HuH-7.5 (cell line): ENCODE data around the gene UVRAG.

Experiments
- DNase-seq: peaks from one replicate; pipeline ENCODE4 v3.0.0; 2011; ENCODE audit warnings: low spot score

The UVRAG gene

DNA sequence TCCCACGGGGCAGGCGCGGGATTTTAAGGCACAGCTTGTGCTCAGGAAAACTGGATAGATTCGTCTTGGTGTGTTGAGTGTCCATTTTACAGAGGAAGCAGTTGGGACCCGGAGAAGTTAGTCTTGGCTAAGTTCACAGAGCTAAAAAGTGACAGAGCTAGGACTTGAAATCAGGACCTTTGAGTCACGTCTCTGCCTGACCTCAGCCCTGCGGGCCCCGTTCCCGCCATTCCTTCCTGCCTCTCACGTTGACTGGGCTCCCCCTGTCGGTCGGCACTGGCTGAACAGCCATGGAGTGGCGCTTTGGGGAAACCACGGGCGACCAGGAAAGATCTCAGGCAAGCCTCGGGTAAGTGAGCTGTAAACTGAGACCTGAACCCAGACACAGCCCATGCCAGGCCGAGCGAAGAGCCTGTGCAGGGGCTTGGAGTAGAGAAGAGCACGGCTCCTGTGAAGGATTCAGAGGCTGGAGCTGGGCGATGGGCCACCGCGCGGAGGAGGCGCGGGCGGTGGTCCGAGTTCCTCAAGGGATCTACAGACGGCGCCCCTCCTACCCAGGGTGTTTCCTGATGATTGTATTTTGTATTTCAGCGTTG is 337.2 kb downstream of the UVRAG start:
- peak; percentile 89 for DNase-seq

DNA sequence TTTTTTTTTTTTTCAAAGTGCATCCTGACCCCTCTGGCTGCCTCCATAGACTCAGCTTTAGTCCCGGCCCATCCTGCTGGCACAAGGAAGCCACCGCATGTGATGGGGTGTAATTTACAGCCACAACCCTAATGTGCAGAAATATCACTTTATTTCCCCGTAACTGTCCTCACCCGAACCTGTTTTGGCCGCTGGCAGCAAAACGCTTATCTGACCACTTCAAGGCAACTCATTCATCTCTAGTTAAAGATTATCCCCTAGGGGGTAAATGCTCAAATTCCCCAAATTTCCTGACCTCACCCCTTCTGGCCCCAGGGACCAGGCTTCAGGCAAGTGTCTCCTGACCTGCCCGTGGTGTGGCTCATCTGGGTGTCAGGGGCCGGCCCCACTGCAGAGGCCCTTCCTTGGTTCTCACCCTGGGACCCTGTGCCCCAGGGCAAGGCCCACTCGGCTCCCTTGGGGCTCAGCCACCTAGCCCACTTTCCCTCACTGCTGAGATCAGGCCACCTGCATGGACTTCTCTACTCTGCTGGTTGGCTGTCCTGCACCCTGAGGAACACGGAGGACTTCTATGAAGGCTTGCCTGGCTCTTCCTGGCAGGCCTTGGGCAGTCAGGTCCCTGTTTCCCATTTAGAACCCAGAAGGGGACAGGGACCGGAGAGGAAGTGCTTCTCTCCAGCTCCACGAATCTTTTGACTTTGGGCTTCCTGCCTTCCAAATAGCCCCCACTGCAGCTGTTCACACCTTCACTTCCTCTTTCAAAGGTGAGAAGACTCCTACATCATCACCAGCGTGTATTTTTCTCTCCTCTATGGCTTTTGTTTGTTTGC is 337.9 kb downstream of the UVRAG start:
- no peak for DNase-seq

DNA sequence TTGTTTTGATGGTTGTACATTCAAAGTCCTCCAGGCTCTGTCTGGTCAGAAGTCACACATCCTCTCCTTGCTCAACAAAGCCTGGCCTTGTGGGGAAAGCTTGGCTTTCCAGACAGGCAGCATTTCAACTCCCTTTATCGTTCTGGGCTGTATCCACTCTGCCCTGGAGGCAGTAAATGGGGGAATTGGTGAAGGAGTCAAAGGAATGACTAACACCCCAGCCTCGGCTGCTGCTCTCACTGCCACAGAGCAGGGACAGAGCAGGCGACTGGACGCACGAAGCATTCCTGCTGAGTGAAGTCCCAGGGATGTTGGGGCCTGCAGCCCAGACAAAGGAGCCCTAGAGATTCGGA is 338.5 kb downstream of the UVRAG start:
- DNase-seq = no peak

DNA sequence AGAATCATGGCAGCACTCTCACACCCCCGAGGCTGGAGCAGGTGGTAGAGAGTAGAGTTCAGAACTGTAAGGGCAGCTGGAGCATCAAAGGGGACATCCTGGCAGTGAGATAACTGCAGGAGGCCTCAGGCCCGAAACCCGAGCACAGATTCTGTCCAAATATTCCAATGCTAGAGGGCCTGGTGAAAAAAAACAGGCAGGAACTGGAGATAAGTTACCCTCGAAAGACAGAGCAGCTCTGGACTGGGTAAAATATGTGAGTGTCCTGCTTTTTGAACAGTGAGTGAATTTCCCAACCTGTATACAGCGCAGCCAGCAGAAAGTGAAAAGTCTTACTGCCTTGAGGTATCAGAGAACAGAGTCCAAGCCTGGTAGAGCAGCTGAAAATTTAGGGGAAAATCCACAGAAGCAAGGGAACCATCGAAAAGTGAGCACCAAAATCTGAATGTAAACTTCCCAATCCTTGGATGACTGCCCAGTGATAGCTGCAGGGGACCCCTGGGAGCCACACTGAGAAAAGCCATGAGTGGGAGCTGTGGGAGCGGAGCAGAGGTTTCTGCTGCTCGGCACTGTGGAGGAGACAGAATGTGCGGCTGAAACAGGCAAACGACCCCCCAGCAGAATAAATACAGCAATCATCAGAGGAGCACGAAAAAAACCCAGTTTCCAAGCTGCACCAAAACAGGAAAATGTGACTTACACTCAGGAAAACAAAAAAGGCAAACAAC is 340.7 kb downstream of the UVRAG start:
- DNase-seq = no peak

DNA sequence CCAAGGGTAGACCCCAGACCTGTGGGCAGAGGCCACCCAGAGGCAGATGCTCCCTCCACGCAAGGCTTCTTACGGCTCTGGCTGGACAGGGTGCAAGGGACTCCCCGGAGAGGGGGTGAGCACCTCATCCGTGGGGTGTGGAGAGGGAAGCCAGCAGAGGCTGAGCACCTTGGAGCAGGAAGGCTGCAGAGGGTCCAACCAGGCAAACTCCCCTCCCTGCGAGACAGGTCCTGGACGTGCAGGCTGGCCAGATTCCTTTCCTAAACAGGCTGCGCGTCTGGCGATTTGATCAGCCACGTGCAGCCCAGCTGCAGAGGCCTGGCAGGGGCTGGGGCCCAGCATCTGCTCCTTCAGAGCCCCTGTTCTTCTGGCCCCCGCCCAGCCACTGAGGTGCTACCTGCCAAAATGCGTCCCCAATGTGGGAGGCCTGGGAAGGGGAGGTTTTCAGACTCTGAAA is 342.0 kb downstream of the UVRAG start:
- DNase-seq = peak; percentile 6

DNA sequence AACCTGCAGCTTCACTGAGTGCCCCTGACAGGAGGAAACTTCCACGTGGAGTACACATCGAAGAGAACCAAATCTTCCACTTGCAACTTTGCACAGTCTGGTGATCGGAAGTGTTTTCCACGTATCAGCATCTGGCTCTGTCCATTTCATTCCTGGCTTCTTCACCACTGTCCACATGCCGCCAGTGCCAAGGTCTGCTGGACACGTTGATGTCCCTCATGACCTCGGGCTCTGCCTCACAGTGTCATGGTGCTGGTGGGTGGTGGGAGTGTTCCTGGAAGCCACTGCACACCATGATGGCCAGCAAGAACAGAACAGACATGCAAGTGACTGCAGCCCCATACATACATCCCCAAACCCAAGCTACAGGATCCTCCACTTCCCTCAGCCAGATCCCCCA is 342.9 kb downstream of the UVRAG start:
- DNase-seq = peak; percentile 2

DNA sequence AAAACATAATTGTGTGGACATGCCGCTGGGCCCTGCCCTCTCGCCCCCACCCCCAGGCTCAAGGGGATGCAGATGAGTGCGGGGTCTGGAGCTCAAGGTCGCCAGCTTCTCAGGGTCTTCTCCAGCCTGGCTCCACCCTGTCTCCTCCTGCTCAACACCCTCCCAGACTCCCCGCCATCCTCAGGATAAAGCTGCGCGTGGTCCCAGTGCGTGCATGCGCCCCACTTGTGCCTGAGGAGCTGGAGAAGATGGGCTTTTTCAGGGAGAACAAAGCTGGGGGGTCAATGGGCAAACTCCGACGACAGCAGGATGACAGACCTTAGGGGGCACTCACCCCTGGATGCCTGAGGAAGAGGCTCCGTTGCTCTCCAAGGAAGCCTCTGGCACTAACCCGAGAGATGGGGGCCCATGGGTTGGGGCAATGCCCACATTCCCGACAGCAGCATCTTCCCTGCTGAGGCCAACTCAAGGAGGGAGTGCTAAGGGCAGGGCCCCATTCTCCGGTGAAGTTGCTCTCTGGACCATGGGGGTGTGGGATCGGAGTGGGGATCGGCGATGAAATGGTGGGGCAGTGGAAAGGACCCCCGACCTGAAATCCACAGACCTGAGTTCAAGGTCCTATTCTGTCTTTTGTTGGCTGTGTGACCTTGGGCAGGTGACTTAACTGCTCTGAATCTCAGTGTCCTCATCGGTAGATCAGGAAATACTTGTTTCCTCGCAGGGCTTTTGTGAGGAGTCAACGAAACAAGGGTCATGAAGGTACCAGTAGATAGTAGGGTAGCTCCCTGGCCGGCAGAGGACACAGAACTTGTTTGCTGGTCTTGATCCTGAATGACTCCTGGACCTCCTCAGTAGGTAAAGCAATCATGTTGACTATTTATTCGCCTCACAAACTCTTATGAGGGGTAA is 343.6 kb downstream of the UVRAG start:
- DNase-seq = no peak

DNA sequence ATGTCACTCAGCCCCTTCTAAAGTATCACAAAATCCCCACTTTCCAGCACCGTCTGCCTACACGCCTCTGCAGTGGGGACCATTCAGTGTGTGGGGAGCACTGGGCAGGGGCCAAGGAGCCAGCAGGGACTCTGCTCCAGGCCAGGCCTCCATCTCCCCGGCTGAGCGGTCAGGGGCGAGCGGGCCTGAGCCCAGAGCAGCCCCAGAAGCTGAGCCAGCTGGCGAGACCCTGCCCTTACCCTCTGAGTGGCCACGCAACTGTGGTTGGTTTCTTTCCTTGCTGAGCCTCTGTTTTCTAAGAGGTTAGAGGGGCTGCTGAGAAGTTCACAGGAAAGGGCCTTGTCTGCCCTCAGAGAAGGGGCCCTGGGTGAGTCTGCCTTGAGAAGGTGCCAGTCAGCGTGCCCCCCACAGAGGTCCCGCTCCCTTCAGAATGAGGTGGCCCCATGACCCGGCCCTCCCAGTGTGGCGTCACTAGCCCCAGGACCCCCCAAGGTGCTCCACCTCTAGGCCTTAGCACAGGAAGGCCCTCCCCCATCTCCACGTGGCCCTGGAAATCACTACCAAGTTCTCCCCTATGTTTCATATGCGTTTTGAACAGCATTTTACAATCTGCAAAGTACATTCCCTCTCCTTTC is 344.4 kb downstream of the UVRAG start:
- DNase-seq = no peak

DNA sequence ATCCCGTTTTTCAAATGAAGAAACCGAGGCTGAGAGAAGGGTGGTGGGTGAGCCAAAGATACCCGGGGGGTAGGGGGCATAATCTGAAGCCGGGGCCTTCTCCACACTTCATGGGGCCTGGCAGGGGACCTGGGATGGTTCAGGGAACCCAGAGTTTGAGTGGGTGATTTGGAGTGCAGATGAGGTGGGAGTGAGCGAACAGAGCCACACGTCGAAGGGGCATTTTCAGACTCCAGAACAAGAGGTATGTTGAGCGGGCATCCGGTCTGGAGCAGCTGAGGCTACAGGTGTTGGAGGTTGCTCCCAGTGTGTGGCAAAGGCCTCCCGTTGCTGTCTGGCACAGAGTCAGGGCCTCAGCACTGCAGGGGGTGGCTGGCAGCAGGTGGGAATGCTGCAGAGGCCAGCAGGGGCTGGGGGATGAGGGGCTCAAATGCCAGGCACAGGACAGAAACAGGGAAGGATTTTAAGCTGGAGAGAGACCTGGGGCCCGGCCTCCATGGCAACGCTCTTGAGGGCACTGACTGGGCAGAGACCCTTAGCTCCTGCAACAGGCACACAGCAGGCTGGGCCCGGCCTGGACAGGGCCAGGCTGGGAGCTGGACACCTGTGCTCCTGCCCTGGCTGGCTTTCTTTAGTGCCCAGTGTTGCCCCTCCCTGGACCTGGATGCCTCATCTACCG is 345.1 kb downstream of the UVRAG start:
- no peak for DNase-seq

DNA sequence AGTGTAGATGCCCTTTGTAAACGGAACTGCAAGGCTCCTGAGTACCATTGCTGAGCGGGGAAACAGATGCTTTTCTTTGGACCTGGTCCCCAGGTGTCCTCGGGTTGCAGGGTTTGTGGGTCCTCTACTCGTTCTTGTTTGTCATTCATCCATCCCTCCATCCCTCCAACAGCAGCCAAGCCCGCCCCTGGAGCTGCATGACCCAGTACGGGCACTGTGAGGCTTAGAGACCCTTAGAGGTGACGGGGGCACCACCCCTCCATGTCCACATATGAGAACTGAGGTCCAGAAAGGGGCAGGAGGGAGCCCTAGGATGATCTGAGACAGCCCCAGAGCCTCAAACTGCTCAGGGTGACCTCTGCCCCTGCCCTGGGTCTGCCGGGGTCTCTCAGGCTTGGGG is 345.8 kb downstream of the UVRAG start:
- DNase-seq = no peak

DNA sequence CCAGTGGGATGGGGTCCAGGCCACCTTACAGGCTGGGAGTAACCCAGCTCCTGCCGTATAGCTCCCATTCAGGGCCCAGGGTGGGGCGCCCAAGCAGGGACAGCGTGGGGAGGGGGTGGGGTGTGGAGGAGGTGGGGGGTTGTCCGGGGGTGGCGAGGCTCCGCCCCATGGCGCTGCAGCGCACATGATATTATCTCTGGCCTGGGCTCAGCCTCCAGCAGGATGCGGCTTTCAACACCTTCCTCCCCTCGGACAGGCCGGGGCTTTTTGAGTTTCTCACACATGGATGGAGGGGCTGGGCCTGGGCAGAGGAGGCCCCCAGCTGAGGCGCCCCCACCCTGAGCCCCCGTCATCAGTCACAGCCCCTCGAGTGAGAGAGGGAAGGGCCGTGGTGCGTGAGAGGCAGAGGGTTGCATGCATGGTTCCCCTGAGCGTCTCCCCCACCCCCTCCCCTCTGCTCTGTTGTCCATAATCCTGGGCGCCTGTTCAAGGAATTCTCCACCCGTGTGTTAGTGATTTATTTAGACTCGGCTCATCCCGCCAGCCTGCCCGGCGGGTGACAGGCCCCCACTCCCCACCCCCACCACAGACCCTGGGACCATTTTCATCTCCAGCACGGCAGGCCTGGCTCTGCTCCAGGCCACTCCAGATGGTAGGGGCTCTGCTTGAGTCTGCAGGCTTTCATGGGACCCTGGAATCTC is 346.4 kb downstream of the UVRAG start:
- no peak for DNase-seq

DNA sequence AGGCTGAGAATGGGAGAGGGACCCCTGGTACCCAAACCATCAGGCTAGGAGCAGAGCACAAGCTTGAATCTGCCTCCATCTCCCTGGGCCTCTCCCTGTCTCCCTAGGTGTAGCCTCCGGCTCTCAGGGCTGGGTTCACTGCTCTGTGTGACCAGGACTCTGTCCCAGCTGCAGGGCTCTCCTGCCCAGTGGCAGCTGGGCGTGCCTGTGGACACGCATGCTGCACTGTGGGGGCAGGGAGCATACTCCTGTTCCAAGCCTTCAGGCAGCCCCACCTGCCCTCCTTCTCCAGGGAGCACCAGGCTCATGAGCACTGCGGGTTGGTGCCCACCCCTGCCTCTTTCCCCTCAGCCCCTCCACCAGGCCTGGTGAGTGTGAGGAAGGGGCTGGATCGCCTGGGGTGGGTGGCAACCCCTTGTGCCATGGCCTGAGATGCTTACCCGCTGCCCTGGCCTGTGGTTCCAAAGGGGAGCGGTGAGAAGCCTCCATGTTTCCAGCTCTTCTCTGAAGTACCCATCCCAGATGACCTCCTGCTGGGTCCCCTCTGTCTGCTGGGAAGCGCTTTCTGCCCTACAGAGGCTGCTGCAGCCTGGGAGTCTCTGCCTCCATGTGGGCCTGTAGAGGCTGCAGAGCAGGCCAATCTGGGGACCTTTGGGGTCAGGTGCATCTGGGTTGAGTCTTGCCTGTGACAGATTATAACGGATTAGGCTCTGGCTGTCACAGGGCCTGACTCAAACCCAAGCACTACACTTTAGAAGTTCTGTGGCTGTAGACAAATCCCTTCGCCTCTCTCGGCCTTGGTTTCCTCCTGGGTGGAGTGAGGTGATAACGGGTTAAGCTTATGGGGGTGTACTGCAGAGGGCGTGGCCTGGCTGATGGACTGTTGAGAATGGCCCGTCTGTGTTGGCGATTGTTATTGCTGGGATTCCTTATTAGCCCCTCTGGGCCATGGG is 347.6 kb downstream of the UVRAG start:
- DNase-seq = no peak

DNA sequence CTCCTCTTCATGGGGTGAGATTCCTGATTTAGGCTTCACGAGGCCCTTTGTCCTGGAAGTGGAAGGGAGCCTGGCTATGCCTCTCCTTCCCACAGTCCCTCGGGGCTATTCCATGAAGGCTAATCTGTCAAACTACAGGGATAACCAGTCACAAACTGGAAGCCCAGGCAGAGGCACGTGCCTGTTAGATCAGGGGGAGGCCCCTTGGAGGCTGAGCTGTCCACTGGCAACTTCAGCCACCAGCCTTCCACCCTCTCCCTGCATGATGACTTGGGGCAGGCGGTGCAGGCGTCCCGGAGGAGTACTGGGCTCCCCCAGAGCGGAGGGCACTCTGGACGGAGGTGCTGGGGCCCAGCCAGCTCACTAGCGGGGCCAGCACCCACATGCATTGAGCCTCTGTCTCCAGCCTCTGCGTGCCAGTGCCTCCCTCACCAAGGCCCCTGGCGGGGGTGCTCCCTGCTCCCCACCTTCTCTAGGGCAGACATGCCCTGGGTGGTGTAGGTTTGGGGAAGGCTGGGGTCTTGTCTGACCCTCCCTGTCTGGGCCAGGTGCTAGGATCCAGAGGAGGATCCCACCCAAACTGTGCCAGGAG is 348.4 kb downstream of the UVRAG start:
- DNase-seq = no peak

DNA sequence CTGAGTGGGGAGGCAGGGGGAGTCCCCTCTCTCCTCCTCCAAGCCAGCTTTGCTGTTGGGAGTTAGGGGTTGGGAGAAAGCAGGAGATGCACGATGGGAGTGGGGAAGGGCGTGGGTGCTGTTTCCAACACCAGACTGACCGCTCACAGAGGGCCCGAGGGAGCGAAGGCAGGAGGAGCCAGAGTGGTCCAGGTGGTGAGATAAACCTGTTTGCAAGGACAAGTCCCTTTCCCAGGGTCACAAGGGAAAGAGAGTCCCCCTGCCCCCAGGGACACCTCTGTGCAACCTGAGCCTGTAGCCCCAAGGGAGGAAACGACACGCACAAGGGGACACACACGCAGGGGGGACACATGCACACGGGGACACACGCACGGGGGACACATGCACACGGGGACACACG is 349.1 kb downstream of the UVRAG start:
- DNase-seq = no peak

DNA sequence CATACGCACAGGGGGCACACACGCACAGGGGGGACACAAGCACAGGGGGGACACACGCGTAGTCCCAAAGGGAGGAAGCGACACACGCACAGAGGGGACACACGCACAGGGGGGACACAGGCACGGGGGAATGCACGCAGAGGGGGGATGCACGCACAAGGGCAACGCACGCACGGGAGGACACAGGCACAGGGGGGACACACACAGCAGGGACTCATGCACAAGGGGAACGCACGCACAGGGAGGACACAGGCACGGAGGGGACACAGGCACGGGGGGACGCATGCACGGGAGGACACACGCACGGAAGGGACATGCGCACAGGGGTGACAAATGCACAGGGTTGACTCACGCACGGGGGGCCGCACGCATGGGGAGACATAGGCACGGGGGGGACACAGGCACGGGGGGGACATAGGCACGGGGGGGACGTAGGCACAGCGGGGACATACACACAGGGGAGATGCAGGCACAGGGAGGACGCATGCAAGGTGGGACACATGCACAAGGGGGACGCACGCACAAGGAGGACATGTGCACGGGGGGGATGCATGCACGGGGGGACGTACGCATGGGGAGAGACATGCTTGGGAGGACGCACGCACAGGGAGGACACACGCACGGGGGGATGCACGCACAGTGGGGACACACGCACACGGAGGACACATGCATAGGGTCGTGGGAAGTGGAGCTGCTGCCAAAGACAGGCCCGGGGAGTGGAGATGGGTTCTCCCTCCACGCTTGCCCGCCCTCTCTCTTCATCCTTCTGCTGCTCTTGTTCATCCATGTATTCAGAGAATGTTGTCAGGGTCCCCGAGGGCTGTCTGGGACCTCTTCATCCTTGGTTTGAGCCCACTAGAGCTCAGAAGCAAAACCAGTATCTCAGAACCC is 350.1 kb downstream of the UVRAG start:
- no peak for DNase-seq

DNA sequence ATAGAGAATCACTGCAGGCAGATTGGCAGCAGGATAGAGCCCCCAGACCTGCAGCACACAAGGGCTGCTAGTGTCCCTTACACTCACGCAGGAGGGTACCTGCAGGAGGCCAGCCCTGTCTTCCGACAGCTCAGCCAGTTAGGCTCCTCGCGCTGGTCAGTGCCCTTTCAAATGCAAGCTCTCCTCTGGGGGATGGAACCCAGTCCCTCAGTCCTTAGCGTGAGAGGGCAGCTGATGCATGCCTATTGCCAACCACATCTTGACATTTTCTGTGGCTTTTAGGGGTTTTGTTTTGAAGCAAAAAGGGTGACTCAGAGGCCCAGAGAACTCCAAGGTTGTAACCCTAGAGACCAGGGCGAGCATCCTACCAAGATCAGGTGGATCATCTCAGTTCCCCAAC is 351.3 kb downstream of the UVRAG start:
- no peak for DNase-seq

DNA sequence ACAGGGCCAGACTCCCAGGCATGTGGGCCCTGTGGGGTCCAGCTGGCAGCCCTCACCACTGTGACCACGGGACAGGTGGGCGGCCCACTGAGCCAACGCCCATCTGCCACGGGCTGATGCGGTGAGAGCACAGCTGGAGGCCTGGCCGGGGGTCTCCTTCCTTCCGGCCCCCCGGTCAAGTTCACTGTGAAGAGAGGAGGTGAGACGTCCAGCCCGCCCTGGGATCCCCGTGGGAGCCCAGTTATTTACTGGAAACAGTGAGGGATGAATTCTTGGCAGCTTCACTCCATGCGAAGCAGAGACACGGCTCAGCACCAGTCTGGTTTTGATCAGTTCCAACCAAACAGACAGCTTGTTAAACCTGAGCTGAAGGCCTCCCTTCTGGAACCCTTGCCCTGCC is 352.6 kb downstream of the UVRAG start:
- no peak for DNase-seq

DNA sequence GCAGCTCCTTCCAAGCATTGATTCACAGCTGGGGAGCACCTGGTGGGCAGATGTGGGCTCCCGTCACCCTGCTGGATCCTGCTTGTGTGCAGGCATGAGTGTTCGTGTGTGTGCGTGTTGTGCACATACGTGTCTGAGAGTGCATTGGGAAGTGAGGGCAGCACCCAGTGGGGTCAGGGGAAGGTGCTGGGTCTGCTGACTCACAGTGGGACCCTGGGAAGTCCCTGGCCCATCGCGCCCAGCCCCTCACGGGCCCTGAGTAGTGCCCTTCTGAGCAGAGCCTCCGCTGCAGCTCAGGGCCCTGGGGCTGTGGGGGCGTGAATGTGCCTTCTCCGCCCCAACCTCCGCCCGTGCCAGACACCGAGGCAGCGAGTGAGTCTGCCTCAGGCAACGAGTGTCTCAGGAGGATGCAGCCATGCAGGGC is 354.5 kb downstream of the UVRAG start:
- no peak for DNase-seq
